Measurements from ENCODE around the gene FRMD4B. TPM values are rescaled to one million over a fixed set of nuclear protein-coding genes. Genes with fewer than 3 reads are reported as not detected.

The FRMD4B gene
- polyA plus RNA-seq, 4 donors: 39.5 to 46.4 (median 43.9) TPM

DNA sequence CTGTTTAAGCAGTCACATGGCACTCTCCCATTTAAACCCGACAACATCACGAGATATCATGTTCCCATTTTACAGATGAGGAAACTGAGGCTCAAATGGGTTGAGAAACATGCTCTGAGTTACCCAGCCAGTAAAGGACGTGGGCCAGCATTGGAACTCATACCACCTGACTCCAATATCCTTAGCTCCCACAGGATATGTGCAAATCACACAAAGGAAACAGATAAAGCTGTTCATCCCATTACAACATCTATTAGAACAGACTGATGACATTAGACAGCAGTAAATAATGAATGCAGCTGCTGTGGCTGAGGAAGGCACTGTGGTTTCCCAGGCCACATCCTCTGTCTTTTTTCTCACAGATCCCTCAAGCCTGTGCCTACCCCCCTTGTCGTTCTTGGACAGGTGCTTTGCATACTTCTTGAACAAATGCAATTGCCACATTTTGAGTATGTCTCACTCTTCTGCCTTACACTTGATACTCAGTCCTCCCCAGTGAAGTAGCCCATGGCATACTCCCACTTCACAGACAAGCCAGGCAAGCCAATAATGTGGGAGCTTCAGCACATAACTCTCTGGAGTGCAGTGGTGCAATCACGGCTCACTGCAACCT is 17.7 kb downstream of the FRMD4B start:
- DNase-seq (ENCODE audit: low read depth in 4 of 4, low spot score in 3 of 4): no peak

DNA sequence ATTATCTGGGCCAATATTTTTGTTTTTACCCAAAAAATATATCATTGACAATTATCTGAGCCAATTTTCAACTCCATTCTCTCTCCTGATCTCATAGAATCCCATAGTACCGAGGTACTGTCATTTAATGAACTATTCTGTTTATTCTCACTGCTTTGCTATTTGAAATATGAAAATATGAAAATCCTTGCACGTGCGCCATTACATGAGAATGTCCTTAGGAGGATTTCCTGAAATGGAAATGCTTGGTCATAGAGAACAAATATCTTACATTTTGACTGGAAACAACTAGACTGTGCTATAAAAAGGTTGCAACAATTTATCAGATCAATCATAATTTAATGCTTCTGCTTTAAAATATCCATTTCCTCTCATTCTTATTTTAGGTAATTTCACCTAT is 18.3 kb downstream of the FRMD4B start:
- DNase-seq (ENCODE audit: low read depth in 4 of 4, low spot score in 3 of 4): no peak

DNA sequence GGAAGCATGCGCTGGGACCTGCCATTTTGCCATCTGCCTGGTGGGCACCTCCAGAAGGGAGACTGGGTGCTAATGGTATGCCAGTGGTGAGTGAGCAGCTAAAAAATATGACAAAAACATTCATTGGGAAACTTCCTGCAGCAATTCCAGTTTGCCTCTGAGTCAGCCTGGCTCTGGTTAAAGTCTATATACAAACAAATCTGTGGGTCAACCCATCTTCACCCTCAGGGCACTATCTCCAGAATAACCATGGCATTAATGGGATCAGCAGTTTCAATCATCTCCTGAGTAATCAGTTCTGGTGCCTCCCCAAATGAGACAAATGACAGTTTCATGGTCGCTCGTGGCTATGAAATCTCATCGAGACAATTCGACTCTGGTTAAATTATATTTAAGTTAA is 21.5 kb downstream of the FRMD4B start:
- no peak for DNase-seq (ENCODE audit: low read depth in 4 of 4, low spot score in 3 of 4)

DNA sequence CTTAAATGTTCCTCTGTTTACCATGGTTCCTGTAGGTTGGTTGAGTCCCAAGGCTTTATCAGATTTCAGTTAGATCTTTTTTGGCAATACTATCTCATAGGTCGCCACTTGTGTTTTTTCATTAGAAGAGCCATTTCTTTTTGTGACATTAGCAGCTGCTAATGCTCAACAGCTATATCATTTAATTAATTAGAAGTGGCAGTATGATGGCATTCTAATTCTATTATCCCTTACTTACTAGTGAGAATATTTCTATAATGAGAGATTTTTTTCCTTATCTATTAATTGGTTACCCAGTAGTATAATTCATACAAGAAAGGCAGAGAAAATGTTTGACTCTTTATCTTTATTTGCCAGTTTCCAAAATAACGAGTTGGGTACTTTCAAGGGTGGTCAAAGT is 25.2 kb downstream of the FRMD4B start:
- no peak for DNase-seq (ENCODE audit: low read depth in 4 of 4, low spot score in 3 of 4)

DNA sequence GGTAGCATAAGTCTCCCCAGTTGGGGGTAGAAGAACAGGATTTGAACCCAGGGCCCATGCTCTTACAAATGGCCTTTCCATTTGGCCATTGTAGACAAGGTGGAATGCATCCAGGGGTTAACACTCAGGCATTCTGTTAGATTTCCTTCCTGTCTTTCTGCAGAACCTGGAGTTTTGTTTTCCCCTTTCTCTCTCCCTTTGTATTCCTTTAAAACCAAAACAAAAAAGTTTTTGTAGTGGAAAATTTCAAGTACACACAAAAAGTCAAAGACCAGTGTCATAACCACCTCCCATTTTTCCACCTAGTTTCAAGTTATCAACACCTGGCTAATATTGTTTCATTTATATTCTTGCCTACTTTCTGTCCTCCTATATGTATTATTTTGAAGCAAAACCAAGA is 26.0 kb downstream of the FRMD4B start:
- no peak for DNase-seq (ENCODE audit: low read depth in 4 of 4, low spot score in 3 of 4)

DNA sequence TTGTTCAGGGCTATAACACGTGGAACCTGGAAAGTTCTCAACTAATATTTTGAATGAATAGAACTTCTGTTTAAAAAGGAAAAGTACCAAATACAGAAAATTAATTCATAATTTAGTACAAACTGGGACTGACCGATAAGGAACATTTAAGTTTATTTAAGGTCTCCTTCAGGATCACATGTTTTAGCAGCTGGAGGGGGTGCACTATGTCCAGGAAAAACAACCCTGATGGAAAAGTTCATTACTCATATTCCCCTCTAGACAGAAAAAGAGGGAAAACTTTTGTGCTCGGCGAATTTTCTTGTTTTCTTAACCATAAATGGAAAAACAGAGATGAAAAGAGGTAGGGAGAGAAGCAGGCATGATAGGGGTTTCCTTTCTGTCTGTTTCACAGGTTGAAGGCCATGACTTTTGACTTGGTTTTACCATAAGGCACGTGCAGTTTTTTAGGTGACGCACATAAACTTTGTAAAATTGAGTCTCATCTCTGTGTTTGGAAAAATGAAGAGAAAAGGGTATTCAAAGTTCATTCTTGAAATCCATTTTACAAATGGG is 26.5 kb downstream of the FRMD4B start:
- no peak for DNase-seq (ENCODE audit: low read depth in 4 of 4, low spot score in 3 of 4)

DNA sequence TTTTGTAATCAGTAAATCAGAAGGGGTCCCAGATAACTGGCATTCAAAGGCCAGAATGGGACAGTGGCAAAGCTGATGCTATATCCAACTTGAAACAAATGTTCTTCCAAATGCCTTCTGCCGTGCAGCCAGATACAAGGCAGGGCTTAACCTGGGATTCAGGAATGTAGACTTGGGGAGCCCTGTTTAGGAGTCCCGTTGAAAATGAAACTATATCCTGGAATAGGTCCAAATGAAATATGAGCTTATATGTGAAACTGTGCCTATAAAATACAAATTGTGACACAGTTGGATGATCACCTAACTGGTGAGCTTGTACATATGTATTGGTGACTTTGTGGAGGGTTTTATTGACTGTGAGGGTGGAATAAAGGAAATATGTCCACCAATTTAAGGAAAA is 28.7 kb downstream of the FRMD4B start:
- DNase-seq (ENCODE audit: low read depth in 4 of 4, low spot score in 3 of 4): no peak

DNA sequence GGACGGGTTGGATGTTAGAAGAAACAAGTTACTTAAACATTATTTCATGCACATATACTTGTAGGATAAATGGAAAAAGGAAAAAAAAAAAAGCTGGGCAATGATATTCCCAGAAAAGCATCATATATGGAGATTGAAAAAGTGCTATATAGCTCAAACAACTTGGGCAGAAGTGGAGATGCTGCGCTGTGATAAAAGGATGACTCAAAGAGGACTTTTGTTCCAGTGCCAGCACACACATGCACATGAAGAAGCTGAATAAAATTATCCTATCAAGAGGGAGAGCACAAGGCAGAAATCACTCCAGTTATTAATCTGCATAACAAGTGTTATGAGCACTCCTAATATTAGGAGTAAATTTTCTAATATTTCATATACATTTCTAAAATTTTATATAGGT is 30.9 kb downstream of the FRMD4B start:
- DNase-seq (ENCODE audit: low read depth in 4 of 4, low spot score in 3 of 4): no peak

DNA sequence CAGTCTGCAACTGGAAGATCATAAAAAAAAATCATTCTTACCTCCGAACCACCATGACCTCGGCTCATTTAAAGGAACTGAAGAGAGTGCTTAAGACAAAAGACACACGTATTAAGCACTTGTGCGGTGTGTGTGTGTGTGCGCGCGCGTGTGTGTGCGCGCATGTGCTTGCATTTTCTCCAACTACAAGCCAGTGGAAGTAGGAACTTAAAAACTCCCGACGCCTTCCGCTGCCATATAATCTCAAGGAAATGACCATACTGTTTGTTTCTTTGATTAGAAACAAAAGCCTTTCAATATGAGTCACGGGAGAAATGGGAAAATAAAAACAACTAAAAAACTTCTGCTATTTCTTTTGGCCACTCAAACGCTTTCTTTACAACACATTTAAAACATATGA is 32.4 kb downstream of the FRMD4B start:
- DNase-seq (ENCODE audit: low read depth in 4 of 4, low spot score in 3 of 4): no peak

DNA sequence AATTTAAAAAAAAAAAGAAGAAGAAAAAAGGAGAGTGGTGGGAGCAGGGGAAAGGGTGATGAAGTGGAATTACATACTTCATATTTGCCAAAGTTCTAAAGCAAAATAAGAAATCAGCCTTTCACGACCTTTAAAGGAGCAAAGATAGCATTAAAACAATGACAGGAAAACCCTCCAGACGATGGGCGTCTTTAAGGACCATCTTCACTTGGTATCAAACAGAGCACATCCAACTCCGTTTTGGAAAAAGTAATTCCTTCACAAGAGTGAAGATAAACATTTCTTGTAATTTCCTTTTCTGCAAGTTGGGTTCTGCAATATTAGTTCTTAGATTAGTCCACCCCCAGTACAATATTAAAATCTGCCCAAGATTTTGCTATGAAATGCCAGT is 32.8 kb downstream of the FRMD4B start:
- DNase-seq (ENCODE audit: low read depth in 4 of 4, low spot score in 3 of 4): no peak

DNA sequence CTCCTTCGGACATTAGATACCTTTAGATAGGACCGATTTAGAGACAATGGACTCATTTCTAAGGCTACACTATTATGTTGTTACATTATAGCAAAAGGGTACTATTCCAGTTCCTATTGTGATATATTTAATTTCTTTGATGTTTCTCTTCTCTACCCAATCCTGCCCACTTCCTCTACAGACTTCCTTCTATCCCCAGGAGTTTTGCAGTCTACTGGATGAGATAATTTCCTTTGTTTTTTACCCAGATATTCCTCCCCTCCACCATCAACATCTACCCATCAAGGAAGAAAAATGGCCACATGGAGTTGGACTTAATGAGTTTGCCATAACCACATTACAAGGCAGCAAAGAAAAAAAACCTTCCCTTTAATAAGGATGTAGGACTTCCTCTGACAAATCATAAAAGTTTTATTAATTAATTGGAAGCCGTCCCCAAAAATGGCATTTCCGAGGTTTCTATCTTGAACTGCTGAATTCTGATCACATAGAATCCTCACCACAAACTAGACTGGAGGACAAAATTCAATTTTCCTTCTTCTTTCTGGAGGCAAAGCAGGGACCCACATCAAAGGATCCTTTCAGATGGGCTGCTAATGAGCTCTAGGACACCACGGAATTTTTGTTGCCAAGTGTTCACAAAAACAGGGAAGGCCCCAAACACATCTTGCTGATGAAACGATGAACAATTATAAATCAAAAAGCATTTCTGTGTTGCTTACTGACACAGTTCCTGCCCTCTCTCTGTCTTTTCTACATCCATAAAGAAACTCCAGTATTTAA is 33.4 kb downstream of the FRMD4B start:
- DNase-seq (ENCODE audit: low read depth in 4 of 4, low spot score in 3 of 4): no peak

DNA sequence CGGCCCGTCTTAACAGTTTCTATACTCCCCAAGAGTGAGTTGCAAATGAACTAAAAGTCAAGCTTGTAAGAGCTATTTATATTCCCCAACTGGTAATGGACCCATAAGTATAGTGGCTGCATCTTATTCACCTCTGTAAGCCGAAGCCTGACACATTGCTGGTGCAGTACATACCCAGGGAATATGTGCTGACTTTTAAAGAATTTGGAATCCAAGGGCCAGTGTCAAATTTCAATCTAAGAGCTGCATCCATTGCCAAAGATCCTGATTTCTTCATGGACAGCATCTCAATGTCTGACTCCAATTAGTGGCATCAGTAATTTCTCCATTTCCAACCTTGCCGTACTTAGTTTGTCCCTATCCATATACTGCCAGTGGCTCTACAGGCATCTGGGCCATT is 42.0 kb downstream of the FRMD4B start:
- no peak for DNase-seq (ENCODE audit: low read depth in 4 of 4, low spot score in 3 of 4)

DNA sequence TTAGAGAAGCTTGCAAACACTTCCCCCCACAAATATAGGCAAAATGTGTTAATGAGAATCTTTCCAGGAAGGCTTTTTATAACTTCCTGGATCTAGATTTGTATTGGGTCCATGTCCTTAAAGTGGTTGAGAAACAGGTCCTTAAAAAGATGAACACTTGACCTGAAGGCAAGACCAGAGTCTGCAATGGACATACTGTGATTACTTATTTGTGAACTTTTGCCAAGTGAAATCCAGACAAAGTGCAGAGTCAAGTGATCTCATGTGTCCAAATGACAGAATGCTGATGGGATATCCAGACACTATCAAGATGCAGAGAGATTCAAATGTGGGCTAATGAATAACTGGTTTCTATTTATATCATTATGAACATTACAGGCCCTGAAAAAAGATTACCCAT is 43.8 kb downstream of the FRMD4B start:
- DNase-seq (ENCODE audit: low read depth in 4 of 4, low spot score in 3 of 4): no peak

DNA sequence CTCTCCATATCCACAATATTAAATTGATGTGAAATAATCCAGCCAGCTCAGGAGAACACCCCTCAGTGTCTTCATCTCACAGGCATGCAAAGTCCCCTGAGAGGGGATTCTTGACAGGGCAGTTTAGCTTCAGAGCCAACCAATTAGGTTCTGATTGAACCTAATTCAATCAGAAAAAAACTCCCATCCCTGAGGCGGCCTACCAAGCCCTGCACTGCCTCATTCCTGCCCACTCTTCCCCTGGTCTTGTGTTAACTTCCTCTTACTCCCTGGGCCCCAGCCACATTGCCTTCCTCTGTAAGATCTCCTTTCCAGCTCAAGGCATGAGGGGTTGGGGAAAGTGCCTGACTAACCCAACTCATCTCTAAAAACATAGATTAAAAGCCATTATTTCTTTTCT is 46.1 kb downstream of the FRMD4B start:
- DNase-seq (ENCODE audit: low read depth in 4 of 4, low spot score in 3 of 4): no peak

DNA sequence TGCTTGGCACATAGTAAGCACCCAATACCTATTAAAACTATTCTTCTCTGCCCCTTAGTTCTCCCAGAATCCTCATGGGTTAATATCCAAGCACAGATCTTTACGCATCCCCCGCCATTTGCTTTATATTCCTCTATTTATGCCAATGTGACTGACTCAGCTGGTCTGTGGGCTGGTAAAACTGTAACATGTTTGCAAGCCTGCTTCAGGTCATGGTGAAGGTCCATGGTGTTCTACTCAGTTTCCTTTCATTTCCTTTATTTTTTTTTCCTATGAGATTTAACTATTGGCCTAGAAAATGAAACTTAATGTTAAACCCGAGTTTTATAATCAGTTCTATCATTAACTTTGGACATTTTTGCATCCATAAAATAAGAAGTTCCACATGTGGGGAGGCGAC is 47.0 kb downstream of the FRMD4B start:
- no peak for DNase-seq (ENCODE audit: low read depth in 4 of 4, low spot score in 3 of 4)

DNA sequence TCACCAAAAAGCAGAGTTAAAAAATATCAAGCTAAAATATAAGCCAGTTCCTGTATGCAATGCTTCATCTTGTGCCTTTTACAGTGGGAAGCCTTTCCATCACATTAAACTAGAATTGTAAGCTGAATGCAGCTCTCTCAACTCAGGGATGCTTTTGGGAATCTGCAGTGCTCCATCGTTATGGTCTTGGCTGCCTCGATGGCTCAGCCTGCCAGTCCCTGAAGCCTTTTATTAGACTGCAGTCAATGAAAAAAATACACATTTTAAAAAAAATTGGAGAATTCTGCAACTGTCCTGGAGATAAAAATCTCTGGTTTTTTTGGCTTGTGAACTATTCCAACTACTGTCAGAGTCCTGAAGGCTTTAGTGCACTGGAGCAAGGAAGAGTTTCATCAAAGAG is 53.0 kb downstream of the FRMD4B start:
- no peak for DNase-seq (ENCODE audit: low read depth in 4 of 4, low spot score in 3 of 4)

DNA sequence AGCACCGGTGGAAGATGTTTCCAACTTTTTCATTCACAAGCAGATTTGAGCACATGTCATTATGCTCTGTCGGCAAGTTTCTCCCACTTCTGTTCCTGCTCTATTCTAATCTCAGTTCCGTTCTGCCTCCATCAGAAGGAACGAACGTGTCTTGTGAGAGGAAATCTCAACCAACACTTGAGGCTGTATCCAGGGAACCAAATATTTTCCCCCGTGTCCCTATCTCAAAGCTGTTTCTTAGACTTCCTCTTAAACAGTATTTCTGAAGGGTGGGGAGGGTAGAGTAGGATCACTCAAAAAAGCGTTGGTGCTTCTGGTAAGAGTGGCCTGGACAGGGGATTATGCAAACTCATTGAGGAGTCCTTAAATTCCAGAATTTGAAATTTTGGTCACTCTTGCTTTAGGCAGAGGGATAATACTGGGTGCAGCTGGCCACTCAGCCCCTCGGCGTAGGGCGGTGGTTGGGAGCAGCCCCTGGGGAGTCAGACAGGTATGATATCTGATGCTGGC is 54.9 kb downstream of the FRMD4B start:
- DNase-seq (ENCODE audit: low read depth in 4 of 4, low spot score in 3 of 4): no peak

DNA sequence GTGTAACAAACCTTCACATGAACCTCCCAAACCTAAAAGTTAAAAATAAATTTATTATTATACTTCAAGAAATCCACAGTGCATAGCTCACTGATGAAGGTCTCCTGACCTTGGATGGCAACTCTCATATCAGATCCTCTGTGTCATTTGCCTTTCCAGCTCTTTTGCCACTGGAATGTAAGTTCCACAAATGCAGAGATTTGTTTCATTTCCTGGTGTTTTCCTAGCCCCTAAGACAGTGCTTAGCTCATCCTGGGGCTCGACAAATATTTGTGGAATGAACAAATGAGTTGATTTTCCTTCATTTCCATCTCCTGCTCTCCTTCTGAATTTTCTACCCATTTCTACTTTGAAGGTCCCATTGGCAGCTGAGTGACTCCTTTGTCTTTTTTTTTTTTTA is 56.0 kb downstream of the FRMD4B start:
- no peak for DNase-seq (ENCODE audit: low read depth in 4 of 4, low spot score in 3 of 4)

DNA sequence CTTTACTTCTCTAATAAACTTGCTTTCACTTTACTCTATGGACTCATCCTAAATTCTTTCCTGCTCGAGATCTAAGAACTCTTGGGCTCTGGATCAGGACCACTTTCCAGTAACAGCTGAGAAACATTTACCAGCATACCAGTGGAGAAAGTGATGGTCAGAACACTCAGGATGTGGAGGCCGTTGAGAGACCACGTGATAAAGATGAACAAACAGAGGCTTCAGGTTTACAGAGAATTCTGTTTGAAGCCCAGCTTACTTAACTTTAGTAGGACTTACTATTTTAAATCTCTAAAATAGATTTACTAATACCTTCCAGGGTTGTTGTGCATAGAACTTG is 57.0 kb downstream of the FRMD4B start:
- no peak for DNase-seq (ENCODE audit: low read depth in 4 of 4, low spot score in 3 of 4)

DNA sequence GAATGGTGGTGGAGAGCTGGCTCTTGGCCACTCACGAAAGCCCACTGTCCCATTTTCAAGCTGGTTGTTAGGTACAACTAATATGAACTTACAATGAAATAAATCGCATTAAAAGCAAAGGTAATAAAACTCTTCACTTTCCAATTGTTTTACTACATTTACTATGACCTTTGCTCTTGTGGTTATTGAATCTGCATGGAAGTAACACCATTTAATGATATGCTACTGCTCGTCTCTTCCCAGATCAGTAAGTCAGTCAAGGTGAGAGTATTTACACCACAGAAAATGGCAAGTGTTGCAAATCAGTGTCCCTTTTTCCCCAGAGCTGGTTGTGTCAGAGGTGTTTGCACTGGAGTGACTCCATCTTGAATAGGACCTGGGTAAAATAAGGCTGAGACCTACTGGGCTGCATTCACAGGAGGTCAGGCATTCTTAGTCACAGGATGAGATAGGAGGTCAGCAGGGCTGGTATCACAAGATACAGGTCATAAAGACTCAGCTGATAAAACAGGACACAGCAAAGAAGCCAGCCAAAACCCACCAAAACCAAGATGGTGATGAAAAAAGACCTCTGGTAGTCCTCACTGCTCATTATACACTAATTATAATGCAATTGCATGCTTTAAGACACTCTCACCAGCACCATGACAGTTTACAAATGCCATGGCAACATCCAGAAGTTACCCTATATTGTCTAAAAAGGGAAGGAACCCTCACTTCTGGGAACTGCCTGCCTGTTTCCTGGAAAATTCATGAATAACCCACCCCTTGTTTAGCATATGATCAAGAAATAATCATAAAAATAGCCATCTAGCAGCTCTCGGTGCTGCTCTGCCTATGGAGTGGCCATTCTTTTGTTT is 57.6 kb downstream of the FRMD4B start:
- no peak for DNase-seq (ENCODE audit: low read depth in 4 of 4, low spot score in 3 of 4)

DNA sequence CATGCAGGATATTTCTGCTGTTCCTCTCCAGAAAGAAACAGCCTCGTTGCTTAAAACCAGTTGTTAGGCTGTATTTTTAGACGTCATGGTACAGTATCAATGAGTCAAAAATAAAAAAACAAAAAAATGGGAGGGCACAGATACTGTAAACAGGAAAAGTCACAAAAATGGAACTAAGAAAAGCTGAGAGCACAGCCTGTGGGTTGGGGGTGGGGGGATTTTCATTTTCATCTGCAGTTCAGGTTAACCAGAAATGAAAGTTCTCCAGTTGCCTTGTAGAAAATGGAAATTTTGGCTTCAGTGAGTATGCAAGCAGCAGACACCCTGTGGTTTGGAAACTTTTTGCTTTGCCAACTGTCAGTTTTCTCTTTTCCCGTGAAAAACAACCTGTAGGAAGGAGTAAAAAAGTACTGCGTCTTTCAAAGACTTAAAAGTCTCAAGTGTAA is 59.0 kb downstream of the FRMD4B start:
- DNase-seq (ENCODE audit: low read depth in 4 of 4, low spot score in 3 of 4): no peak
